Activated CD4-positive, alpha-beta T cell treated with anti-CD3 and anti-CD28 coated beads, Interleukin-2, amount 10 ng/mL, durations not matched to agents 7 days and 5 days (primary cell): ENCODE results near the gene TRPM5. TPM values are rescaled to one million over a fixed set of nuclear protein-coding genes. Genes with fewer than 3 reads are reported as not detected.

Experiments
- CTCF ChIA-PET: fragments of 350-600 bp; sonication (Branson Sonifier 250); formaldehyde crosslinking; loops from one replicate; lab custom pipeline; 2021; ENCODE audit warnings: antibody characterized with exemption; lab: Charles Lee
- POLR2A ChIA-PET: fragments of 350-600 bp; sonication (Branson Sonifier 250); formaldehyde crosslinking; loops from one replicate; lab custom pipeline; 2021; ENCODE audit warnings: antibody characterized with exemption; lab: Charles Lee
- DNase-seq: peaks from one replicate; pipeline ENCODE4 v3.0.0-alpha.2; 2020
- H3K27ac Mint-ChIP-seq: one replicate; pipeline ENCODE4 v1.8.0; 2021; ENCODE audit warnings: mild to moderate bottlenecking, moderate library complexity, mixed read lengths
- H3K27me3 Mint-ChIP-seq: one replicate; pipeline ENCODE4 v1.8.0; 2021; ENCODE audit warnings: mixed read lengths
- H3K36me3 Mint-ChIP-seq: one replicate; pipeline ENCODE4 v1.8.0; 2021; ENCODE audit warnings: low read depth, mixed read lengths
- H3K4me1 Mint-ChIP-seq: one replicate; pipeline ENCODE4 v1.8.0; 2021; ENCODE audit warnings: mixed read lengths
- H3K4me3 Mint-ChIP-seq: one replicate; pipeline ENCODE4 v1.8.0; 2021; ENCODE audit warnings: mild to moderate bottlenecking, moderate library complexity, mixed read lengths
- H3K9me3 Mint-ChIP-seq: one replicate; pipeline ENCODE4 v1.8.0; 2021; ENCODE audit warnings: mixed read lengths
- total RNA-seq, 2 experiments: library from RNA; stranded (reverse); gene quantifications; one replicate each; pipeline ENCODE4 v1.2.3, GENCODE V29; 2021

The TRPM5 gene
- total RNA-seq, 2 experiments from 2014 or later = 0.07 TPM; not detected in 1

- H3K9me3 Mint-ChIP-seq = no peaks in the 10 kb centered on the region
- H3K27ac Mint-ChIP-seq = no peak overlapping the region
- H3K27me3 Mint-ChIP-seq = peaks cover 10% of the 10 kb centered on the region
- no peak for DNase-seq
- H3K4me1 Mint-ChIP-seq = no peaks in the 10 kb centered on the region
- ChIA-PET POLR2A (no interaction called here), CTCF (interaction anchor here (1.2 to 1.6 kb wide), 3 partner anchors 16 to 94 kb away, joined by 3 to 4 read pairs (median 4); no protein-coding TSS in a partner anchor)
- H3K4me3 Mint-ChIP-seq = no peak overlapping the region
- H3K36me3 Mint-ChIP-seq = no peaks in the 10 kb centered on the region
These were observed 7.7 kb downstream of the TRPM5 start for GRCh38 chr11:2436521-2437031.

GRCh38 chr11:2436013-2436520 lies 8.2 kb downstream of the TRPM5 start:
- no peaks in the 10 kb centered on the region for H3K4me1 Mint-ChIP-seq
- DNase-seq = no peak
- H3K4me3 Mint-ChIP-seq = no peak overlapping the region
- H3K9me3 Mint-ChIP-seq = no peaks in the 10 kb centered on the region
- H3K36me3 Mint-ChIP-seq = no peaks in the 10 kb centered on the region
- ChIA-PET CTCF (interaction anchor here (1.2 kb wide), 2 partner anchors 16 to 30 kb away, joined by 3 to 4 read pairs; no protein-coding TSS in a partner anchor), POLR2A (no interaction called here)
- peaks cover 10% of the 10 kb centered on the region for H3K27me3 Mint-ChIP-seq
- no peak overlapping the region for H3K27ac Mint-ChIP-seq

GRCh38 chr11:2435288-2436012 lies 8.9 kb downstream of the TRPM5 start:
- no peak overlapping the region for H3K27ac Mint-ChIP-seq
- H3K4me3 Mint-ChIP-seq = no peak overlapping the region
- CTCF ChIA-PET = no interaction called here
- H3K36me3 Mint-ChIP-seq = no peaks in the 10 kb centered on the region
- H3K27me3 Mint-ChIP-seq = peaks cover 9% of the 10 kb centered on the region
- POLR2A ChIA-PET = no interaction called here
- no peaks in the 10 kb centered on the region for H3K4me1 Mint-ChIP-seq
- DNase-seq = no peak
- H3K9me3 Mint-ChIP-seq = no peaks in the 10 kb centered on the region

- H3K27ac Mint-ChIP-seq = no peak overlapping the region
These were observed 9.6 kb downstream of the TRPM5 start for GRCh38 chr11:2434506-2435255.

GRCh38 chr11:2434008-2434407 lies 10.3 kb downstream of the TRPM5 start:
- ChIA-PET POLR2A (no interaction called here), CTCF (no interaction called here)
- H3K27me3 Mint-ChIP-seq = peaks cover 5% of the 10 kb centered on the region
- no peaks in the 10 kb centered on the region for H3K4me1 Mint-ChIP-seq
- no peaks in the 10 kb centered on the region for H3K36me3 Mint-ChIP-seq
- H3K4me3 Mint-ChIP-seq = no peak overlapping the region
- DNase-seq = no peak
- H3K27ac Mint-ChIP-seq = no peak overlapping the region
- H3K9me3 Mint-ChIP-seq = no peaks in the 10 kb centered on the region

More at GRCh38 chr11:2434506-2435255, 9.6 kb downstream of the TRPM5 start:
- H3K9me3 Mint-ChIP-seq = no peaks in the 10 kb centered on the region
- H3K4me3 Mint-ChIP-seq = no peak overlapping the region
- POLR2A ChIA-PET = no interaction called here
- no peaks in the 10 kb centered on the region for H3K36me3 Mint-ChIP-seq
- DNase-seq = no peak
- CTCF ChIA-PET = no interaction called here
- peaks cover 7% of the 10 kb centered on the region for H3K27me3 Mint-ChIP-seq
- no peaks in the 10 kb centered on the region for H3K4me1 Mint-ChIP-seq

GRCh38 chr11:2433106-2433925 lies 11.0 kb downstream of the TRPM5 start:
- Mint-ChIP-seq H3K27me3 (peaks cover 2% of the 10 kb centered on the region), H3K27ac (no peak overlapping the region), H3K4me1 (no peaks in the 10 kb centered on the region), H3K4me3 (no peak overlapping the region), H3K9me3 (no peaks in the 10 kb centered on the region), H3K36me3 (no peaks in the 10 kb centered on the region)
- CTCF ChIA-PET = no interaction called here
- POLR2A ChIA-PET = no interaction called here
- no peak for DNase-seq

GRCh38 chr11:2432628-2433071 lies 11.7 kb downstream of the TRPM5 start:
- Mint-ChIP-seq H3K4me1 (no peaks in the 10 kb centered on the region), H3K4me3 (no peak overlapping the region), H3K9me3 (no peaks in the 10 kb centered on the region), H3K27ac (no peak overlapping the region), H3K36me3 (no peaks in the 10 kb centered on the region), H3K27me3 (peaks cover 1% of the 10 kb centered on the region)
- ChIA-PET CTCF (interaction anchor here (1.0 kb wide), 1 partner anchor 12 kb away, joined by 3 read pairs; no protein-coding TSS in a partner anchor), POLR2A (no interaction called here)
- DNase-seq = no peak

GRCh38 chr11:2432171-2432621 lies 12.1 kb downstream of the TRPM5 start:
- Mint-ChIP-seq H3K4me1 (no peaks in the 10 kb centered on the region), H3K36me3 (no peaks in the 10 kb centered on the region), H3K27me3 (no peaks in the 10 kb centered on the region), H3K4me3 (no peak overlapping the region), H3K9me3 (no peaks in the 10 kb centered on the region), H3K27ac (no peak overlapping the region)
- ChIA-PET POLR2A (no interaction called here), CTCF (interaction anchor here (1.0 to 1.9 kb wide), 3 partner anchors 11 to 456 kb away, joined by 3 to 8 read pairs (median 5); no protein-coding TSS in a partner anchor)
- no peak for DNase-seq

- CTCF ChIA-PET = interaction anchor here (0.8 to 1.9 kb wide), 4 partner anchors 102 to 461 kb away, joined by 3 to 8 read pairs (median 4); no protein-coding TSS in a partner anchor
- DNase-seq = no peak
- Mint-ChIP-seq H3K4me3 (no peak overlapping the region), H3K27me3 (no peaks in the 10 kb centered on the region), H3K27ac (no peak overlapping the region), H3K36me3 (no peaks in the 10 kb centered on the region), H3K4me1 (no peaks in the 10 kb centered on the region), H3K9me3 (no peaks in the 10 kb centered on the region)
- POLR2A ChIA-PET = no interaction called here
These were observed 12.9 kb downstream of the TRPM5 start for GRCh38 chr11:2431395-2431794.

GRCh38 chr11:2428322-2428795 lies 16.0 kb downstream of the TRPM5 start:
- Mint-ChIP-seq H3K36me3 (no peaks in the 10 kb centered on the region), H3K4me3 (no peak overlapping the region), H3K9me3 (no peaks in the 10 kb centered on the region), H3K27ac (no peak overlapping the region), H3K4me1 (no peaks in the 10 kb centered on the region), H3K27me3 (no peaks in the 10 kb centered on the region)
- ChIA-PET CTCF (interaction anchor here (0.7 to 8.4 kb wide), 6 partner anchors 9 to 464 kb away, joined by 3 to 88 read pairs (median 7); no protein-coding TSS in a partner anchor), POLR2A (no interaction called here)
- peak; percentile 90 for DNase-seq

- Mint-ChIP-seq H3K9me3 (no peaks in the 10 kb centered on the region), H3K27me3 (no peaks in the 10 kb centered on the region), H3K4me3 (no peak overlapping the region), H3K4me1 (no peaks in the 10 kb centered on the region), H3K27ac (no peak overlapping the region), H3K36me3 (no peaks in the 10 kb centered on the region)
- DNase-seq = no peak
- CTCF ChIA-PET = interaction anchor here (0.6 to 8.4 kb wide), 11 partner anchors 8 to 464 kb away, joined by 3 to 88 read pairs (median 5); no protein-coding TSS in a partner anchor
- POLR2A ChIA-PET = no interaction called here
These were observed 16.5 kb downstream of the TRPM5 start for GRCh38 chr11:2427721-2428321.
